Measurements from ENCODE around the gene SPTSSB.

Gene SPTSSB

DNA sequence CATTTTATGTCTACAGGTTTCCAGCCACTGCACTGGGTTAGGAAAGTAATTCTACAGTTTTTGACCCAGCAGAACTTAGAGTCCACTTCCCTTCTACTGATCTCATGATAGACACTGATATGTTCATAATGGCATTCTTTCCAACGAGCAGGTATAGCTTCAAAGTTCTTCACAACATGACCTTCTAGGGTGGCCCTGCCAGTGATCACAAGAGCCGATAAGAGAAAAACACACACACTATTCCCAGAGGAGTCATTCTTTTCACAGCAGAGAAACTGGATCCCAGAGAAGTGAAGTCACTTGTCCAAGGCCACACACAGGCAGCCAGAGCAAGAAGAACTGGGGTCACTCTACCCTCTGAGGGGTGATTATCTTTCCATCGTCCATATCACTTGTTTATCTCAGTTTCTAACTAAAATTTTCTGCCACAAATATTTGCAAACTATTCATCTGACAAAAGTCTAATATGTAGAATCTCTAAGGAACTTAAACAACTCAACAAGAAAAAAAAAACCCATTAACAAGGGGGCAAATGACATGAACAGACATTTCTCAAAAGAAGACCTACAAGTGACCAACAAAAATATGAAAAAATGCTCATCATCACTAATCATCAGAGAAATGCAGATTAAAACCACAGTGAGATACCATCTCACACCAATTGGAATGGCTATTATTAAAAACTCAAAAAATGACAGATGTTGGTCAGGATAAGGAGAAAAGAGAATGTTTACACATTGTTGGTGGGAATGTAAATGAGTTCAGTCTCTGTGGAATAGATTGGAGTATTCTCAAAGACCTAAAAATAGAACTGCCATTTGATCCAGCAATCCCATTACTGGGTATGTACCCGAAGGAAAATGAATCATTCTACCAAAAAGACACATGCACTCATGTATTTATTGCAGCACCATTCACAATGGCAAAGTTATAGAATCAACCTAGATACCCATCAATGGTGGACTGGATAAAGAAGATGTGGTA, 31.5 kb downstream of the SPTSSB start:
- DNase-seq (ENCODE audit: low spot score), result no peak

DNA sequence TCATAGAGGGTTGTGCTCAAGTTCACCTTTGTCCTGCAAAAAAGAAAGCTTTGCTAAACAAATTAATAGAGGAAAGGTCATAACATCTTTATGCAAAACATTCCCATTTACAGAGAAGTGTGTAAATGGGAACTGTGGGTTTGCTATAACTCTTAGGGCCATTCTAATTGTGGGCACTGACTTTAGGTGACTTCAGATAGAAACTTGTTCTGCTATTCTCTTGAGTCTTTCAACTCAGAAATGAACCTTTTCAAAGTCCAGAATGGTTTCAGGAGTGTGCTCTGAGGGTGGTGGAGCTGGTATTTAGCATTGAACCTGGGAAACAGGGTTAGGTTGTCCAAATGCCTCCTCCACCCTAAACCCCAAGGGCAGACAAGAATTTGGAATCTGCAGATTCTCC, 34.0 kb downstream of the SPTSSB start:
- no peak for DNase-seq (ENCODE audit: low spot score)

DNA sequence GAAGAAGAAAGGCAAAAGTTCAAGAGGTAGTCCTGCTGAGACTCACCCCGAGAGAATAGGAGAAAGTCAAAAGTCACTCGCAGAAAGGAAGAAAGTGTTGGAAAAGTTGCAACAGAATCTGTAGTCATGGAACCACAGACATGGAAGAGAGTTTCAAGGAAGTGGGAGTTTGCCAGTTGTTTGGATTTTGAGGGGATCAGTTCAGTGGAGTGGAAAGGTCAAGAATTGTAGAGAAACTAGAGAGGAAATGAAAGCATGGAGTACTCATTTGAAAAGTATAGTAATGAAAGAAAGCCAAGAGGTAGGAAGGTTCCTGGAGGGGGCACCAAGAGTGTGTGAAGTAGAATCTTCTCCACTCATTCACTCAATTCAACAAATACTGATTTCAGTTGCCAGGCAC, 34.7 kb downstream of the SPTSSB start:
- DNase-seq (ENCODE audit: low spot score), result no peak

DNA sequence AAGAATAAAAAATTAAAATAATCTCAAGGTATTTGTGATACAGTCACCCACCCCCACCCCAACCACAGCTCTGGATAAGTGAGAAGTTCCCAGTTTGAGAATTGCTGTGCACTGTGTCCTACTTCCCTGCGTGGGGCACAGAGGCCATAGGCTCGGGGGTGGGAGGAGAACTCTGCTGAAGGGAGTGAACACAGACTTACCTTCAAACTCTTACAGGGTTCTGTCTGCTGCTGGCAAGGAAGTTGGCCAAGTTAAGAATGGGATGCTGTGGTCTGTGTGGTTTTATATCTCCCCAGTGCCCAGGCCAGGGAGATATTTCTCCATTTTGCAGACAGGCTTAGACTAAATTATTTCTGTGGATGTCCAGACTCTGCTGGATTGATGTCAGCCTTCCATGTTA, 37.6 kb downstream of the SPTSSB start:
- DNase-seq (ENCODE audit: low spot score), result no peak

DNA sequence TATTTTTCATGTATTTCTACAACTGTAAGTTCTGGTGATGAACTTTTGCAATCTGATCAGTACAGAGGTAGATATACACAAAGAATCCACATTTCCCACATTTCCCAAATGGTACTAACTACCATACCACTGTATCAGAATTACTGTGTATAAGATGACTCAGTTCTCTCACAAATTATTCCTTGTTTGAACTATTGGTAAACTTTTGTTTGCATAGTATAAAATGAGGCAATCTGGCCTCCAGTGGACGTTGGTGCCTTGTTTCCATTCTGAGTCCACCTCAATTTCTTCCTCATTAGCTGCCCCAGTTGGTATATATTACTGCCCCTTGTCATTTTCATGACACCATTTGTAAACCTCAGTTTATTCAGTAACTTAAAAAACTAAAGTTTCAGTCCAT, 38.5 kb downstream of the SPTSSB start:
- no peak for DNase-seq (ENCODE audit: low spot score)

DNA sequence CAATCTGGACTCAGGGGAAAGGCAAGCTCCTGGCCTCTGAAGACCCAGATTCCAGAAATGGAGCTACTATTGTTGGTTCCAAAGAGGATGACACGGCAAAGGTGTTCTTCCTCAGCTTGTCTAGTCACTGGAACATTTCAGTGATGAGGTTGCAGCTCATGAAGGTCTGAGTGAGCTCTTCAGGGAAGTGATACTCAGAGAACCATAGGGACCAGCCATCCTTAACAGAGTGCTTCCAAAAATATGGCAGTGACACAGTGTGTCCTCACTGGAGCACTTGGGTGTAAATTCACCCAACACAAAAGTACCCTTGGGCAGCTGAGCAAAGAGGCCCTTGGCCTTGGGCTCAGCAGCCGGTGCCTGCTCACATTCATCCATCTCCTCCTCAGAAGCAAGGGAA, 46.3 kb downstream of the SPTSSB start:
- no peak for DNase-seq (ENCODE audit: low spot score)

DNA sequence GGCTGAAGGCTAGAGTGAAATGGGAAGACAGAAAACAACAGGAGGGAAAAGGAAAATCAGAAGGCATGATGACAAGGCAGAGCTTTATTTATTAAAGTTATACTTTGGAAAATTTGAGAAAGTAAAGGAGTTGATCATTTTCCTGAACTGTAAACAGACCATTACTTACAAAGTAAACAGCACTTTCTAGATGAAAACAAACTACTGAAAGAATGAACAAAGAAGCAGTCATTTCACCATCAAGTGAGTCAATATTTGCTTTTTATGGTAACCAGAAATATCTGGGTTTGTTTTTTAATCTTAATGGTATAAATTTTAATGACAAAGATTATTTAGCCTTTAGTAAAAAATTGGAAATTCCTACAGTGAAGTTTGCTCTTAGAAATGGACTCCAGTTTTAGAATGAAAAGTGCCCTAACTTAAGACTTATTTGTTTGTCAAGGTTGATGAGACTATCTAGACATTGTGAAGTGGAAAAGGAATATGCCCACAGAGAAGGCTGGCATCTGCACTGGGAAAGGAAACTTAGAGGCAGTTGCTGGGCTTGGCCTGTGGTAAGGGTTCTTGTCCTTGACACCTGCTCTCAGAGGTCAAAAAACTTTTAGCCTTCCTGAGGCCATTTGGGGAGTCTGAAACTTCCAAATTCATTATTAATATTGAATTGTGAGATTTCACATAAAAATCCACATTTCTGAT, 47.2 kb downstream of the SPTSSB start:
- DNase-seq (ENCODE audit: low spot score), result no peak

DNA sequence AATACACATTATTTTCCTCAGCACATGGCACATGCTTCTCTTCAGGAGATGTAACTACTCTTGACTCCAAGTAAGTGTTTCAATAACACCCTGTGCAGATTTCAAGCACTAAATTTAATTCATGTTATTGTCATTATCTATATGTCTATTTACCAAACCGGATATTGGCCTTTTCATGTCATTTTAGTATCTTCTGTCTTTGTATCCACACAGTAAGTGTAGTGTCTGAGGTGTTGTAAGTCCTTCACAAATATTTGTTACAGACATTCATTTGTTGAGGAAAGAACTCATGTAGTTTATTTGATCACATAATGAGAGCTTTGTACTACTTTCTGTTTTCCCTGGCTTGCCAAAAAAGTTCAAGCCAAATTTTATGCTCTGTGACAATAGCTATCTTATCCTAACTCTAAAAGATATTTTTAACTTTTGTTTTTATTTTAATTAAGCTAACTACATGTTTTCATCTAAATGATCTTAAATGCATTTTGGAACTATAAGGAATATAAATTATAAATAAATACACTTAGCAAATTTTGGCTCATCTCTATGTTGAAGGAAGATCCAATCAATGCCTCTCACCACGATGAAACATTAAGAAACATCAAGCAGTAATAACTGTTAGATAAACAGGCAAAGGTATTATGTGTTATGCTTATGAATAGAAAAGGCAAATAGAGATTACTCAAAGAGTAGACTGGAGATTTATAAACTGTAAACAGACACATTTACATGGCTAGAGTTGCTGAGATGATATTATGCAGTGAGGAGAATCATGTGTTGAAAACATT, 48.3 kb downstream of the SPTSSB start:
- no peak for DNase-seq (ENCODE audit: low spot score)

DNA sequence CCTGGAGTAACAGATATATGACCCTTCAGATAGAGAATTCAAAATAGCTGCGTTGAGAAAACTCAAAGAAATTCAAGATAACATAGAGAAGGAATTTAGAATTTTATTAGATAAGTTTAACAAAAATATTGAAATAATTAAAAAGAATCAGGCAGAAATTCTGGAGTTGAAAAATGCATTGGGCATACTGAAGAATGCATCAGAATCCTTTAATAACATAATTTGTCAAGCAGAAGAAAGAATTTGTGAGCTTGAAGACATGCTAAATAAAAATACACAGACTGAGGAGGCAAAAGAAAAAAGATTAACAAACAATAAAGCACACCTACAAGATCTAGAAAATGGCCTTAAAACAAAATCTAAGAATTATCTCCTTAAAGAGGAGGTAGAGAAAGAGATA, 50.5 kb downstream of the SPTSSB start:
- no peak for DNase-seq (ENCODE audit: low spot score)

DNA sequence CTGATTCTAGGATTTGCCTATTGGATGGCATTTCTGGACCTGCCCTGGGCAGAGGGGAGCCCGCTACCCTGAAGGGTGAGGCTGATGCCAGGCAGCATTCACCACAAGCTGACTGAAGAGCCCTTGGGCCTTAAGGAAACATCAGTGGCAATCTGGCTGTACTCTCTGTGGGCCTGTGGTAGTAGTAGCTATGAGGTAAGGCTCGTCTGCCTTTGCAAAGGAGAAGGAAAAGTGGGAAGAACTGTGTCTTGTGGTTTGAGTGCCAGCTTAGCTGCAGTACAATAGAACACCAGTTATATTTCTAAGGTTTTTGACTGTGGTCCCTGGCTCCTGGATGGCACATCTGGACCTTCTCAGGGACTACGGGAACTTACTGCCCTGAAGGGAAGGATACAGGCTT, 51.5 kb downstream of the SPTSSB start:
- no peak for DNase-seq (ENCODE audit: low spot score)

DNA sequence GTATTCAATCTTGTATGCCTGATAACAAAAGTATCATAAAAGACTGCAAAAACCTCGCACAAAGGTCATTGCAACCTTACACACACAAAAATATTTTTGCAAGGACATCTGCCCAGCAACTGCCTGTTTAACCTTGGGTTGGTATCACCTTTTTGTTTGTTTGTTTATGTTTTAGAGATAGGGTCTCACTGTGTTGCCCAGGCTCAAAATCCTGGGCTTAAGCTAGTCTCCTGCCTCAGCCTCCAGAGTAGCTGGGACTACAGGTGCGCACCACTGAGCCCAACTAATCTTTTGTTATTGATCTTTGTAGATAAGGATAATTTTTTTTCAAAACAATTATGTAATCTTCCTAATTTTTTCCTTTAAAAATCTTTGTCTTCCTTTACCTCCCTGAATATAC, 54.2 kb downstream of the SPTSSB start:
- no peak for DNase-seq (ENCODE audit: low spot score)

DNA sequence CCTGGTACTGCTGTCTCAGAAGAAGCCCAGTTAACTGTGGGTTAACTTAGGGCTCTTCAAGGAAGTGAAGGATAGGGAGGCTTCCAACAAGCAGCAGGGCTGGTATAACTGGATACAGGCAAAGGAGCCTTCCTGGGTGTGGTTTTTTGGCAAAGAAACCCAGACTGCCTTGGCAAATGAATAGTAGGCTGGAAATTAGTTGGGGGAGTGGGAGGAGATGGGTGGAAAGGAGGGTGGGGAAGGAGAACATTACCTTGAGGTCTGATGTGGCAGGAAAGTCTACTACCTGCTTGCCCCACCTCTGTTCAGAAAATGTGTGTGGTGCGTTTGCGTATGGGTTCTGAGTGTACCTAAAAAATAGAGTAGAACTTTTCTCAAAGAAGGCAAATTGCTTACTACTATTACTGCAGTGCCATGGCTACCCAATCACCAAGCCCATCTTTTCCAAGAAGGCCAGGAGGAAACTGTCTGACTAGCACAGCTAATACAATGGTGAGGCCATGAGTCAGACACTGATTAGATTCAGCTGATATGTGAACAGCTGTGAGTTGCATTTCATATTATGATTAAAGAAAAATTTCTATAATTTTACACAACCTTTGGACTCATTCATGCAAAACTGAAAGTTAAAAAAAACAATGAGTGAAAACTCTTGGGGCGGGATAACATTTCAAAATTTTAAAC, 55.2 kb downstream of the SPTSSB start:
- no peak for DNase-seq (ENCODE audit: low spot score)

DNA sequence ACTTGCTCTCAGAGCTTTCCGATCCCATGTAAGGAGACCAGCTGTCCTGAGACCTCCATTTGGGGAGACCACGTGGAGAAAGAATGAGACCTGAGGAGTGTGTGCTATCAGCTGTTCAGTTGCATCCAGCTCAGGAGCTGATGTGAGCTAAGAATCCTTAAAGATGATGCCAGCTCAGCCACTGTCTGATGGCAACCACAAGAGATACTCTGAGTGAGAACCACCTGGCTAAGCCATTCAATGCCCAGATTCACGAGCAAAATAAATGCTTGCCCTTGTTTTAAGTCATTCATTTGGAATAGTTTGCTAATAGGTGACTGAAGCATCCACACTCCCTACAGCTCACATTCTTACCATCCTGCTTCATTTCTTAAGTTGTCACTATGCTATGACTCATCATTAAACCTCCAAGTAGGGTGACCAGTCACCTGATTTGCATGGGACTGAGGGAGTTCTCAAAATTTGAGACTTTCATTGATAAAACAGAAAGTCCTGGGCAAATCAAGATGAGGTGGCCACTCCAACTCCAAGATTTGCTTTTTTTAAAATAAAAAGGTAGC, 56.4 kb downstream of the SPTSSB start:
- no peak for DNase-seq (ENCODE audit: low spot score)

DNA sequence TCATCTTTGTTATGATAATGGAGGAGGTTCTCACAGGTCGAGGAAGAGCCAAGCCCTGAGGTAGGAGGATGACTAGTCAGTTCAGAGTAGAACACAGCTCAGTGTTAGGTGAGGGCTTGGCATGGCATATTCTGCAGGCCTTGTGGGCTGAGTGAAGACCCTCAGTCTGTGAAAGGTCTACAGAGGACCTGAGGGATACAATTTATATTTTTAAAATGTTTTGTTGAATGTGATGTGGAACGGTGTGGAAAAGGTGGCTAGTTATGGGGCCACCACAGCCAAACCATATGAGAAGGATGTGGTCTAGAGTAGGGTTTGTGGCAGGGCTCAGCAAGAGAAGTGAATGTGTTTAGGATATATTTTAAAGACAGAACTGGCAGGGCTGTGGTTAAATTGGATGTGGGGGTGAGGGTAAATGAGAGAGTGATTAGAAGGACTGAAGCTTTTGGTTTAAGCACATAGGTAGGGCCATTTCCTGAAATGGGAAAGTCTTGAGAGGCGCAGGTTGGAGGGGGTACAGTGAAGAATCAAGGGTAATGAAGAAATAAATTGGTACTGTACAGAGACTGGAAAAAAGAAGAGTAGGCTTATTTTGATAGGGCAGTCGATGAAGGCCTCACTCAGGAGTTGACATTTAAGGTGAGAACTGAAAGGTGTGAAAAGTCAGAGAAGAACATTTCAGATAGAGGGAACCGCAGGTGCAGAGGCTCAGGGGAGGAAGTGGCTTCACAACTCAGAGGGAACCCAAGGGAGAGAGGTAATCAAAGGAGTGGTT, 60.5 kb downstream of the SPTSSB start:
- DNase-seq (ENCODE audit: low spot score), result no peak

DNA sequence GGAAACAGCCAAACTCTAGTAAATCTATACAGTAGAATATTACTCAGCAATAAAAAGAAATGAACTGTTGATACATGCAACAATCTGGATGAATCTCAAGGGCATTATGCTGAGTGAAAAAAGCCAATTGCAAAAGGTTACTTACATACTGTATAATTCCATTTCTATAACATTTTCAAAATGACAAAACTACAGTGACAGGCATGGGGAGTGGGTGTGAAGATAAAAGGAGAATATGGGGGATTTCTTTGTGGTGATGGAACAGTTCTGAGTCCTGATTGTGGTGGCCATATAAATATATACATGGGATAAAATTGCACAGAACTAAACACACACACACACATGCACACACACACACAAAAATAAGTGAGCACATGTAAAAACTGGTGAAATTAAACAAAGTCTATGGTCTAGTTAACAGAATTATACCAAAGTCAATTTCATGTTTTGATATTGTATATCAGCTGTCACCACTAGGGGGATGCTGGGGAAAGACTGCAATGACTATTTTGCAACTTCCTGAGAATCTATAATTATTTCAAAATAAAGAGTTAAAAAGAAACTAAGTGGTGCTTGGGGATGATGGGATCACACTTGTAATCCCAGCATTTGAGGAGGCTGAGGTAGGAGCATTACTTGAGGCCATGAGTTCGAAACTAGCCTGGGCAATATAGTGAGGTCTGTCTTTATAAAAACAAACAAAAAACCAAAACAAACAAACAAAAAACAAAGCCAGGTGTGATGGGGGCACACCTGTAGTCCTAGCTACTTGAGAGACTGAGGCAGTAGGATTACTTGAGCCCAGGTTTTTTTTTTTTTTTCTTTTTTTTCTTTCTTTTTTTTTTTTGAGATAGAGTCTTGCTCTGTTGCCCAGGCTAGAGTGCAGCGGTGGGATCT, 66.0 kb downstream of the SPTSSB start:
- no peak for DNase-seq (ENCODE audit: low spot score)

DNA sequence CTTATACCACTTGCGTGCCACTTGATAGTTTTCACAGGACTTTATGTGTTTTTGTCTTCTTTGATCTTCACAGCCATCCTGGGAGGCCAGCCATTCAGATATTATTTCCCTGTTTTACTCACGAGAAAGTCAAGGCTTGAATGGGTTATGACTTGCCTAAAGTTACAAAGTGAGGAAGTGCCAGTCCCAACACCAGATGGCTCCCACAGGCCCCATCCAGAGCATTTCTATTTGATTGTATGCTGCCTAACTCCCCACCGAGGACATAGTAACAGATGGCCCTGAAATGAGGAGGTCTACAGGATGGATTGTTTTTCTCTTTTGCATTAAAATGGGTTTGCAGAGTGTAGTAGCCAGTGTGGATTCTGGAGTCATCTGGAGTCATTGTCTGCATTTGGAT, 74.5 kb downstream of the SPTSSB start:
- DNase-seq (ENCODE audit: low spot score), result no peak

DNA sequence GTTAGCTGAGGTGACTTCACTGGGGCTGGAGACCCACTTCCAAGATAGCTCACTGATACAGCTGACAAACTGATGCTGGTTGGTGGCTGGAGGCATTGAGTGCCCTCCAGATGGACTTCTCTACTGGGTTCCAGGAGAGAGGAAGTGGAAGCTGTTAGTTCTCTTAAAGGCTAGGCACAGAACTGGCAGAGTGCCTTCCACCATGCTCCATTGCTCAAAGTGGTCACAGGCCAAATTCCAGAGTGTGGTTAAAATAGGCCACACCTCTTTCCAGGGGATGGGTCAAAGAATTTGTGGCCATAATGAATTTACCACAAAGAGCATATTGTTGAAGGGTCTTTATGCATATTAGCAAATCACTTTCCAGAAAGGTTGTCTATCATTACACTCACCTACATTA, 76.0 kb downstream of the SPTSSB start:
- DNase-seq (ENCODE audit: low spot score), result no peak
